Measurements from ENCODE around the gene ST6GAL1. TPM values are rescaled to one million over a fixed set of nuclear protein-coding genes. Genes with fewer than 3 reads are reported as not detected.

The ST6GAL1 gene
- total and polyA plus RNA-seq, 10 of the 15 experiments (the other 5 are each of a cell fraction or from before 2014, with no cell fraction given) = 74.2 to 248 (median 149) TPM

GRCh38 chr3:187084580-187084979 is 154.3 kb downstream of the ST6GAL1 start:
- ChIA-PET SMC1A (ENCODE audit: uncharacterized antibody, unreplicated experiment) (interaction anchor here (0.9 kb wide), 1 partner anchor 235 kb away, joined by 3 read pairs; no protein-coding TSS in a partner anchor), CTCF (interaction anchor here (0.6 to 1.7 kb wide), 5 partner anchors 15 to 80 kb away, joined by 3 to 5 read pairs (median 4); no protein-coding TSS in a partner anchor), POLR2A (interaction anchor here (0.7 to 1.4 kb wide), 2 partner anchors 9 to 34 kb away, joined by 3 read pairs; no protein-coding TSS in a partner anchor), RAD21 (ENCODE audit: unreplicated experiment) (interaction anchor here (1.6 kb wide), 1 partner anchor 235 kb away, joined by 4 read pairs; no protein-coding TSS in a partner anchor)
- ATAC-seq (no peak), FAIRE-seq (no peak), DNase-seq (ENCODE audit: low read depth, low spot score) (no peak)
- no peak overlapping the region for H3K27ac ChIP-seq (ENCODE audit: control insufficient read depth, insufficient read depth)
- H3K4me1 ChIP-seq (ENCODE audit: control insufficient read depth, insufficient read depth, low read length) = no peaks in the 10 kb centered on the region
- no peaks in the 10 kb centered on the region for H4K20me1 ChIP-seq (ENCODE audit: control insufficient read depth, insufficient read depth)
- BruUV-seq (replicated peaks) = no TSS peak
- no peak overlapping the region for H3K9ac ChIP-seq (ENCODE audit: control insufficient read depth, insufficient read depth, low read length)
- in situ Hi-C loops (cut with MboI) = no loop called here
- H3K4me2 ChIP-seq (ENCODE audit: control insufficient read depth, insufficient read depth) = no peak overlapping the region
- intact Hi-C loops (cut with micrococcal nuclease; ENCODE audit: unreplicated experiment) = no loop called here
- H3K9me3 ChIP-seq (replicated peaks; ENCODE audit: control insufficient read depth, insufficient read depth, low read length) = peaks cover 5% of the 10 kb centered on the region; the same call in 2 of the 3 replicates
- 64% methylated on average over 2 of the region's 2 CpGs for WGBS (ENCODE audit: insufficient coverage, insufficient replicate concordance, low lambda C conversion rate, missing lambda C conversion rate)
- no peaks in the 10 kb centered on the region for H3K79me2 ChIP-seq (ENCODE audit: control insufficient read depth, insufficient read depth, low read length)
- no peak overlapping the region for H3K4me3 ChIP-seq
- H3K36me3 ChIP-seq (ENCODE audit: control insufficient read depth in 2 of 2, insufficient read depth in 2 of 2, low read length in 1 of 2) = no peaks in the 10 kb centered on the region
- no peaks in the 10 kb centered on the region for H3K27me3 ChIP-seq (replicated peaks in 1 of 2; ENCODE audit: control insufficient read depth in 2 of 2, insufficient read depth in 2 of 2, low read length in 1 of 2)
- no peak overlapping the region for H2AFZ ChIP-seq (ENCODE audit: control insufficient read depth, low read depth, low read length)
- TF ChIP-seq REST (IDR thresholded peaks at IDR 0.05; ENCODE audit: low read depth, low read length) = no peak
- TF ChIP-seq SPI1 (IDR thresholded peaks at IDR 0.05; ENCODE audit: borderline replicate concordance, insufficient read depth, low read depth, low read length) = no peak
- no peak for TF ChIP-seq SIN3A (IDR thresholded peaks at IDR 0.05; ENCODE audit: low read depth, low read length)
- TF ChIP-seq NBN (IDR thresholded peaks at IDR 0.05) = no peak
- no peak for TF ChIP-seq MYC (IDR thresholded peaks at IDR 0.05; ENCODE audit: insufficient read depth, insufficient read length, insufficient replicate concordance, low read length, severe bottlenecking)
- no peak for TF ChIP-seq CHD2 (IDR thresholded peaks at IDR 0.05; ENCODE audit: borderline replicate concordance, low read depth, low read length)
- no peak for TF ChIP-seq PBX3 (IDR thresholded peaks at IDR 0.05; ENCODE audit: insufficient replicate concordance, low read depth, low read length)
- TF ChIP-seq E2F8 (IDR thresholded peaks at IDR 0.05; ENCODE audit: low read depth, partially characterized antibody) = no peak
- no peak for TF ChIP-seq BRCA1 (IDR thresholded peaks at IDR 0.05; ENCODE audit: low read depth, low read length)
- TF ChIP-seq USF2 (IDR thresholded peaks at IDR 0.05; ENCODE audit: borderline replicate concordance, low read depth, low read length) = no peak
- TF ChIP-seq SRF (IDR thresholded peaks at IDR 0.05; ENCODE audit: low read depth in 2 of 2, low read length in 2 of 2) = no peak
- TF ChIP-seq FOXK2 (IDR thresholded peaks at IDR 0.05) = no peak
- no peak for TF ChIP-seq KDM1A (IDR thresholded peaks at IDR 0.05; ENCODE audit: borderline replicate concordance)
- no peak for TF ChIP-seq RB1 (IDR thresholded peaks at IDR 0.05; ENCODE audit: borderline replicate concordance)
- no peak for TF ChIP-seq RBBP5 (conservative IDR thresholded peaks at IDR 0.05)
- TF ChIP-seq SREBF2 (IDR thresholded peaks at IDR 0.05; ENCODE audit: low read length) = no peak
- TF ChIP-seq CREB1 (IDR thresholded peaks at IDR 0.05; ENCODE audit: low read depth) = no peak

Data from GM12878 (cell line).